K562 (cell line): ENCODE results near the gene CDIPT. TPM values are rescaled to one million over a fixed set of nuclear protein-coding genes. Genes with fewer than 3 reads are reported as not detected.

Experiments
- ATAC-seq: fragments of 200-7000 bp; cut with Tn5 transposase; 3 replicates; pipeline ENCODE4 v1.9.1; 2020; ENCODE audit warnings: moderate library complexity
- BruUV-seq: library from RNA; stranded (reverse); fragments of 400-500 nt; replicated peaks from 2 replicates; lab custom pipeline; 2021; lab: Mats Ljungman, UMichigan
- CTCF ChIA-PET: fragments of 300-600 bp; formaldehyde crosslinking; extraction: SDS; loops from one replicate; lab custom pipeline; 2021; ENCODE audit warnings: low intra/inter-chr PET ratio; lab: Yijun Ruan, JAX
- POLR2A ChIA-PET: fragments of 300-600, 350-650 bp; sonication (Branson Sonifier 250); formaldehyde crosslinking; extraction: SDS; loops from one replicate; lab custom pipeline; 2021; ENCODE audit warnings: antibody characterized with exemption, inconsistent platforms; lab: Yijun Ruan, JAX
- DNase-seq, 4 experiments: peaks; one replicate each; pipeline versions ENCODE4 v3.0.0 to v3.0.0-alpha.2; 2011 to 2018; ENCODE audit warnings: low spot score in 3 of 4, mixed read lengths in 3 of 4; ENCODE audit errors: extremely low read depth in 1 of 4
- FAIRE-seq: peaks from 2 replicates; lab custom pipeline; 2011; peaks lifted over from hg19 to GRCh38; lab: Jason Lieb, UNC
- H2AFZ ChIP-seq: 2 replicates; pipeline ENCODE4 v1.6.0; 2011; ENCODE audit warnings: low read depth, low read length, control low read depth, inconsistent platforms
- H3K27ac ChIP-seq: fragments of 200-600 bp; 3 replicates; pipeline ENCODE4 v1.8.0; 2011; ENCODE audit warnings: low read depth, mild to moderate bottlenecking, control low read depth, inconsistent platforms, low read length, moderate library complexity, mixed read lengths; ENCODE audit errors: extremely low read depth
- H3K27me3 ChIP-seq, 2 experiments: fragments of 300-600 bp in 1 of 2; 2 replicates in 1 of 2; 3 replicates in 1 of 2; pipeline versions ENCODE4 v1.6.0 to v1.8.0; 2011; ENCODE audit warnings: inconsistent platforms in 2 of 2, low read length in 2 of 2, mild to moderate bottlenecking in 1 of 2, mixed read lengths in 1 of 2, moderate library complexity in 1 of 2; ENCODE audit not compliant: control insufficient read depth in 2 of 2, insufficient read depth in 2 of 2
- H3K36me3 ChIP-seq: fragments of 300-600 bp; 3 replicates; pipeline ENCODE4 v1.8.0; 2011; ENCODE audit warnings: mild to moderate bottlenecking, low read length, inconsistent platforms; ENCODE audit not compliant: control insufficient read depth, insufficient read depth
- H3K4me1 ChIP-seq, 2 experiments: fragments of 200-600 bp in 1 of 2; replicated peaks in 1 of 2; 2 replicates in 1 of 2; 3 replicates in 1 of 2; pipeline versions ENCODE4 v1.5.1 to v1.8.0; 2011; ENCODE audit warnings: inconsistent platforms in 2 of 2, low read length in 2 of 2, mild to moderate bottlenecking in 1 of 2, mixed read lengths in 1 of 2, moderate library complexity in 1 of 2; ENCODE audit not compliant: control insufficient read depth in 2 of 2, insufficient read depth in 2 of 2
- H3K4me2 ChIP-seq: 2 replicates; pipeline ENCODE4 v1.6.1; 2011; ENCODE audit warnings: low read length, control low read depth, inconsistent platforms, mixed read lengths; ENCODE audit not compliant: insufficient read depth
- H3K4me3 ChIP-seq: fragments of 200-600 bp; sonication (generic), shearing (Covaris generic); 2 replicates; pipeline ENCODE4 v1.5.1; 2016; ENCODE audit warnings: control low read depth, inconsistent platforms
- H3K79me2 ChIP-seq: fragments of 200-600 bp; 3 replicates; pipeline ENCODE4 v1.8.0; 2011; ENCODE audit warnings: low read length, inconsistent platforms; ENCODE audit not compliant: control insufficient read depth, insufficient read depth
- H3K9ac ChIP-seq, 2 experiments: 2 replicates each; pipeline versions ENCODE4 v1.6.0 to v1.6.1; 2011; ENCODE audit warnings: low read depth in 2 of 2, low read length in 2 of 2, control low read depth in 1 of 2, inconsistent platforms in 1 of 2, mild to moderate bottlenecking in 1 of 2, mixed read lengths in 1 of 2; ENCODE audit not compliant: insufficient read depth in 1 of 2
- H3K9me1 ChIP-seq: one replicate; pipeline ENCODE4 v1.6.0; 2011; ENCODE audit warnings: inconsistent platforms, mild to moderate bottlenecking, low read length, moderate library complexity; ENCODE audit not compliant: control insufficient read depth, insufficient read depth
- H3K9me3 ChIP-seq: replicated peaks from 2 replicates; pipeline ENCODE4 v1.5.1; 2011; ENCODE audit warnings: low read depth, low read length, inconsistent platforms; ENCODE audit not compliant: control insufficient read depth, insufficient read depth
- H4K20me1 ChIP-seq: replicated peaks from 2 replicates; pipeline ENCODE4 v1.6.1; 2011; ENCODE audit warnings: low read length, inconsistent platforms, mixed read lengths; ENCODE audit not compliant: control insufficient read depth, insufficient read depth
- BRCA1 ChIP-seq, 2 experiments: fragments of 450-650 bp in 1 of 2; sonication (generic) in 1 of 2; formaldehyde crosslinking in 1 of 2; IDR thresholded peaks; 2 replicates each; pipeline versions ENCODE4 v1.5.0 to v1.6.1; 2017 to 2020; ENCODE audit warnings: mild to moderate bottlenecking in 1 of 2, missing genetic modification reagents in 1 of 2
- CTCF ChIP-seq, 3 experiments: IDR thresholded peaks in 2 of 3; conservative IDR thresholded peaks in 1 of 3; 2 replicates each; pipeline ENCODE4 v1.5.1; 2011 to 2012; ENCODE audit warnings: low read length in 3 of 3, mild to moderate bottlenecking in 3 of 3, control low read depth in 2 of 3, improper control_type of control experiment in 1 of 3, inconsistent platforms in 1 of 3, low read depth in 1 of 3, mixed read lengths in 1 of 3, moderate library complexity in 1 of 3; ENCODE audit not compliant: insufficient read depth in 2 of 3
- FOSL1 ChIP-seq: fragments of 200-800 bp; sonication (Bioruptor generic); conservative IDR thresholded peaks from 2 replicates; pipeline ENCODE4 v1.6.1; 2016; ENCODE audit warnings: missing genetic modification characterization, missing compliant biosample characterization
- FOXM1 ChIP-seq, 2 experiments: fragments of 450-650 bp in 1 of 2; sonication (generic) in 1 of 2; formaldehyde crosslinking in 1 of 2; IDR thresholded peaks; 2 replicates each; pipeline versions ENCODE4 v1.6.1 to v1.9.0; 2017 to 2022; ENCODE audit warnings: low read depth in 2 of 2, mild to moderate bottlenecking in 2 of 2, missing genetic modification reagents in 1 of 2, moderate library complexity in 1 of 2
- GABPB1 ChIP-seq: sonication (generic); formaldehyde crosslinking; IDR thresholded peaks from 2 replicates; pipeline ENCODE4 v1.8.0; 2022; ENCODE audit warnings: mild to moderate bottlenecking, missing genetic modification reagents
- KLF6 ChIP-seq: fragments of 250-450 bp; sonication (Bioruptor Pico); IDR thresholded peaks from 2 replicates; pipeline ENCODE4 v1.4.0; 2020; ENCODE audit warnings: mild to moderate bottlenecking, moderate library complexity, borderline replicate concordance
- PHB ChIP-seq: fragments of 250-450 bp; sonication (Bioruptor Pico); IDR thresholded peaks from 2 replicates; pipeline ENCODE4 v1.5.0; 2021
- RAD21 ChIP-seq, 2 experiments: fragments of 250-450 bp in 1 of 2; fragments of 450-650 bp in 1 of 2; sonication (Bioruptor Pico) in 1 of 2; formaldehyde crosslinking in 1 of 2; IDR thresholded peaks in 1 of 2; conservative IDR thresholded peaks in 1 of 2; 2 replicates each; pipeline versions ENCODE4 v1.4.0 to v1.8.0; 2020 to 2022; ENCODE audit warnings: mild to moderate bottlenecking in 2 of 2, moderate library complexity in 1 of 2
- ZBTB33 ChIP-seq: sonication (generic); formaldehyde crosslinking; IDR thresholded peaks from 2 replicates; pipeline ENCODE4 v1.8.1; 2023; ENCODE audit warnings: mild to moderate bottlenecking, missing genetic modification reagents
- ZNF518B ChIP-seq: fragments of 250-450 bp; sonication (Bioruptor Pico); IDR thresholded peaks from 2 replicates; pipeline ENCODE4 v1.5.0; 2021; ENCODE audit warnings: mild to moderate bottlenecking, moderate library complexity
- ZNF57 ChIP-seq: fragments of 450-650 bp; formaldehyde crosslinking; IDR thresholded peaks from 2 replicates; pipeline ENCODE4 v1.4.0; 2020; ENCODE audit warnings: mild to moderate bottlenecking, moderate library complexity
- WGBS: fragments of 100-300 bp; shearing (Covaris generic); methylation state at CpG from one replicate; pipeline ENCODE4 v1.1.6; 2016; ENCODE audit warnings: low coverage, mixed read lengths; ENCODE audit not compliant: insufficient coverage; ENCODE audit errors: missing lambda C conversion rate; 5-methylcytosine and 5-hydroxymethylcytosine counted together
- in situ Hi-C: fragments of 300-500 bp; cut with MboI; formaldehyde crosslinking; loops from 4 replicates; pipeline ENCODE4 v1.15.0; 2018; ENCODE audit warnings: inconsistent platforms, mixed read lengths
- intact Hi-C: fragments of 100-400 bp; cut with micrococcal nuclease; formaldehyde crosslinking; loops from 2 replicates; pipeline ENCODE4 v1.14.2; 2022
- polyA plus RNA-seq, 8 experiments: library from polyadenylated mRNA; depleted of rRNA in 4 of 8; stranded (reverse) in 5 of 8; unstranded in 3 of 8; fragments of >200 nt; fragmentation: Nextera tagmentation in 2 of 8; fragmentation: Illumina TruSeq in 1 of 8; extraction: Ambion mirVana in 2 of 8; extraction: Trizol in 1 of 8; gene quantifications; 2 replicates each; pipeline versions ENCODE4 v1.2.1 to v1.2.3, GENCODE V29; 2011 to 2014; ENCODE audit warnings: inconsistent platforms in 1 of 8, missing spikeins in 1 of 8
- total RNA-seq, 7 experiments: library from RNA; depleted of rRNA in 6 of 7; stranded (reverse); fragments of >200 nt in 6 of 7; fragmentation: Illumina TruSeq in 2 of 7; extraction: Trizol in 2 of 7; gene quantifications; 2 replicates each; pipeline versions ENCODE4 v1.2.1 to v1.2.3, GENCODE V29; 2011 to 2021; ENCODE audit warnings: low replicate concordance in 1 of 7

CDIPT gene
- total and polyA plus RNA-seq, 9 of the 15 experiments (the other 6 are each of a cell fraction or from before 2014, with no cell fraction given), result 1.3 to 37.0 (median 23.0) TPM

GRCh38 chr16:29842732-29843346 is 20.2 kb downstream of the CDIPT start:
- no peak overlapping the region for H2AFZ ChIP-seq
- no peaks in the 10 kb centered on the region for H3K9me1 ChIP-seq
- intact Hi-C loops (no loop called here), in situ Hi-C loops (no loop called here)
- 33% methylated on average over 9 of the region's 9 CpGs for WGBS
- H3K27ac ChIP-seq, result no peak overlapping the region
- BruUV-seq, result no TSS peak
- ChIA-PET POLR2A (interaction anchor here (0.6 to 2.2 kb wide), 3 partner anchors 13 to 507 kb away, joined by 3 to 8 read pairs (median 6); partner anchors contain the start of gene PAGR1), CTCF (no interaction called here)
- H3K27me3 ChIP-seq, result 0 out of 5 replicates have a peak, but pooled peaks cover 0 to 4% of the 10 kb centered on the region in 2 experiments
- no peaks in the 10 kb centered on the region for H4K20me1 ChIP-seq
- no peak for DNase-seq
- no peaks in the 10 kb centered on the region for H3K9me3 ChIP-seq
- no peak overlapping the region for H3K9ac ChIP-seq
- H3K36me3 ChIP-seq, result no peaks in the 10 kb centered on the region
- FAIRE-seq, result peak; percentile 82
- no peak overlapping the region for H3K4me3 ChIP-seq
- no peak overlapping the region for H3K4me2 ChIP-seq
- no peaks in the 10 kb centered on the region for H3K79me2 ChIP-seq
- peak; percentile 75 for ATAC-seq
- peaks cover 0 to 31% of the 10 kb centered on the region in 2 experiments; a peak in 2 of 5 replicates for H3K4me1 ChIP-seq
- TF ChIP-seq PHB, result no peak
- TF ChIP-seq CTCF (IDR thresholded peaks at IDR 0.05 in 2 of 3, conservative IDR thresholded peaks at IDR 0.05 in 1 of 3; ENCODE audit: insufficient read depth in 2 of 3, low read depth in 1 of 3, low read length in 3 of 3), result peak; percentile 10 to 43 (median 24); a peak in 5 of 6 replicates
- TF ChIP-seq FOXM1 (IDR thresholded peaks at IDR 0.05; ENCODE audit: low read depth), result peak; percentile 27; the same call in 1 of the 2 replicates
- no peak for TF ChIP-seq FOXM1 (CRISPR knock-in tag; IDR thresholded peaks at IDR 0.05; ENCODE audit: low read depth)
- no peak for TF ChIP-seq BRCA1 (IDR thresholded peaks at IDR 0.05)
- no peak for TF ChIP-seq BRCA1 (CRISPR knock-in tag; IDR thresholded peaks at IDR 0.05)
- TF ChIP-seq KLF6 (CRISPR knock-in tag), result no peak
- no peak for TF ChIP-seq ZNF518B (CRISPR knock-in tag)
- no peak for TF ChIP-seq FOSL1 (tag)
- no peak for TF ChIP-seq GABPB1 (CRISPR knock-in tag)
- 0 out of 4 replicates have a peak, but pooled peaks of 1 of the 2 experiments have one; percentile 6 for TF ChIP-seq RAD21 (CRISPR knock-in tag; conservative IDR thresholded peaks at IDR 0.05 in 1 of 2, IDR thresholded peaks at IDR 0.05 in 1 of 2)
- TF ChIP-seq ZBTB33 (CRISPR knock-in tag), result peak; percentile 79
- TF ChIP-seq ZNF57 (CRISPR knock-in tag), result no peak
